ENCODE results near the gene SYCP3.

- TF ChIP-seq, protein P1, sequence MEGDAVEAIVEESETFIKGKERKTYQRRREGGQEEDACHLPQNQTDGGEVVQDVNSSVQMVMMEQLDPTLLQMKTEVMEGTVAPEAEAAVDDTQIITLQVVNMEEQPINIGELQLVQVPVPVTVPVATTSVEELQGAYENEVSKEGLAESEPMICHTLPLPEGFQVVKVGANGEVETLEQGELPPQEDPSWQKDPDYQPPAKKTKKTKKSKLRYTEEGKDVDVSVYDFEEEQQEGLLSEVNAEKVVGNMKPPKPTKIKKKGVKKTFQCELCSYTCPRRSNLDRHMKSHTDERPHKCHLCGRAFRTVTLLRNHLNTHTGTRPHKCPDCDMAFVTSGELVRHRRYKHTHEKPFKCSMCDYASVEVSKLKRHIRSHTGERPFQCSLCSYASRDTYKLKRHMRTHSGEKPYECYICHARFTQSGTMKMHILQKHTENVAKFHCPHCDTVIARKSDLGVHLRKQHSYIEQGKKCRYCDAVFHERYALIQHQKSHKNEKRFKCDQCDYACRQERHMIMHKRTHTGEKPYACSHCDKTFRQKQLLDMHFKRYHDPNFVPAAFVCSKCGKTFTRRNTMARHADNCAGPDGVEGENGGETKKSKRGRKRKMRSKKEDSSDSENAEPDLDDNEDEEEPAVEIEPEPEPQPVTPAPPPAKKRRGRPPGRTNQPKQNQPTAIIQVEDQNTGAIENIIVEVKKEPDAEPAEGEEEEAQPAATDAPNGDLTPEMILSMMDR (IDR thresholded peaks at IDR 0.05; ENCODE audit: insufficient read depth, low read depth, low read length), result no peak
- TF ChIP-seq EZH2 (IDR thresholded peaks at IDR 0.05; ENCODE audit: insufficient read depth, low read length), result no peak
Observed at GRCh38 chr12:101775816-101776215, 36.6 kb upstream of the SYCP3 start.

Measured in astrocyte (in vitro differentiated cells and primary cell).